ENCODE measurements around the gene PASK. TPM values are rescaled to one million over a fixed set of nuclear protein-coding genes. Genes with fewer than 3 reads are reported as not detected.

PASK gene
- total RNA-seq, 4 donors from 2014 or later: 4.1 to 8.1 (median 5.9) TPM

DNA sequence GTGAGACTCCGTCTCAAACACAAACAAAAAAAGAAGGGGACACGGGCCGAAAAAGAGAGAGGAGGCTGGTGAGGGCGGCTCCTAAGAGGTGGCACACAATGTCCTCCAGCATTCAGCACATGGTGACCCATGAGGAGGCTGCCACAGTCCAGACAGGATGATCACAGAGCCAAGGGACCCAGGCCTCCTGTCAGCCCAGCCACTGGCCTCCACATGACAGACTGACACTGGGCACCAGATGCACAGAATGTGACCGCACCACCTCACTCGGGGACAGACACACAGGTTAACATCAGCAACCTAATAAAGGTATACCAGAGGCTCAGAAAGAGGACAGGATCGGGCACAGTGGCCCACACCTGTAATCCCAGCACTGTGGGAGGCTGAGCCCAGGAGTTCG is 21.0 kb downstream of the PASK start:
- Histone ChIP-seq H3K27me3 (no peaks in the 10 kb centered on the region), H3K9me3 (no peaks in the 10 kb centered on the region), H3K4me3 (no peak overlapping the region), H3K27ac (no peak overlapping the region), H3K36me3 (peaks cover 0 to 24% (median 0%) of the 10 kb centered on the region in 3 donors), H3K4me1 (no peaks in the 10 kb centered on the region)
- DNase-seq (ENCODE audit: low spot score in 2 of 2): no peak
- 93 to 97% methylated on average over 8 of the region's 8 CpGs for WGBS, 2 donors
- no peak for TF ChIP-seq CTCF (IDR thresholded peaks at IDR 0.05)
- TF ChIP-seq POLR2A (IDR thresholded peaks at IDR 0.05): no peak
- TF ChIP-seq EP300 (IDR thresholded peaks at IDR 0.05): no peak

GRCh38 chr2:241126771-241127202 is 22.5 kb downstream of the PASK start:
- DNase-seq (ENCODE audit: low spot score in 2 of 2): no peak
- 89 to 94% methylated on average over 18 of the region's 18 CpGs for WGBS, 2 donors
- H3K36me3 ChIP-seq: peaks cover 0 to 32% (median 0%) of the 10 kb centered on the region in 3 donors
- no peaks in the 10 kb centered on the region for H3K9me3 ChIP-seq
- no peaks in the 10 kb centered on the region for H3K4me1 ChIP-seq
- H3K4me3 ChIP-seq: no peak overlapping the region
- TF ChIP-seq POLR2A (IDR thresholded peaks at IDR 0.05): no peak
- no peak for TF ChIP-seq EP300 (IDR thresholded peaks at IDR 0.05)
- no peak for TF ChIP-seq CTCF (IDR thresholded peaks at IDR 0.05)
- H3K27me3 ChIP-seq: no peaks in the 10 kb centered on the region
- H3K27ac ChIP-seq: no peak overlapping the region

DNA sequence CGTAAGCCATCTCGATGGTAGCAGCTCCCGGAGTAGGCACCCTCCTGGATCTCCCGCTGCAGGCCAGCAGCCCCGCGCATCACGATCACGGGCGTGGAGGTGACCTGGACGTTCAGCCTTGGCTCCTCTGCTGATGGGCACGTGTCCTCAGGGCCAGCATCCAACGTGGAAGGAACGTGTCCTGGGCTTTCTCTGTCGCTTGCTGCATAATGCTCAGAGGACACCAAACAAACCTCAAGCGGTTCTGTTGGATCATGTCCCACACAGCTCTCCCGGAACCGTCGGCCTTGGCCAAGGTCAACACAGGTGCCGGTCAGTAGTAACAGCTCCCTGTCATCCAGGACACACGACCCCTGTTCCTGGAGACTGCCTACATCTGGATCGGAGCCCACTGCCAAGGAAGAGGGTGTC is 23.1 kb downstream of the PASK start:
- Histone ChIP-seq H3K36me3 (peaks cover 0 to 32% (median 0%) of the 10 kb centered on the region in 3 donors), H3K27ac (no peak overlapping the region), H3K27me3 (no peaks in the 10 kb centered on the region), H3K9me3 (no peaks in the 10 kb centered on the region), H3K4me3 (no peak overlapping the region), H3K4me1 (no peaks in the 10 kb centered on the region)
- DNase-seq (ENCODE audit: low spot score in 2 of 2): no peak
- TF ChIP-seq EP300 (IDR thresholded peaks at IDR 0.05): no peak
- TF ChIP-seq CTCF (IDR thresholded peaks at IDR 0.05): no peak
- TF ChIP-seq POLR2A (IDR thresholded peaks at IDR 0.05): no peak
- 85 to 93% methylated on average over 17 to 19 of the region's 21 CpGs for WGBS, 2 donors

GRCh38 chr2:241125626-241126025 is 23.6 kb downstream of the PASK start:
- DNase-seq (ENCODE audit: low spot score in 2 of 2): no peak
- no peak for TF ChIP-seq EP300 (IDR thresholded peaks at IDR 0.05)
- TF ChIP-seq POLR2A (IDR thresholded peaks at IDR 0.05): no peak
- TF ChIP-seq CTCF (IDR thresholded peaks at IDR 0.05): no peak
- H3K4me1 ChIP-seq: no peaks in the 10 kb centered on the region
- WGBS, 2 donors: 85 to 94% methylated on average over 13 of the region's 13 CpGs
- no peak overlapping the region for H3K27ac ChIP-seq
- H3K27me3 ChIP-seq: no peaks in the 10 kb centered on the region
- peaks cover 0 to 31% (median 0%) of the 10 kb centered on the region in 3 donors for H3K36me3 ChIP-seq
- H3K9me3 ChIP-seq: no peaks in the 10 kb centered on the region
- H3K4me3 ChIP-seq: no peak overlapping the region

- TF ChIP-seq CTCF (IDR thresholded peaks at IDR 0.05) (no peak), POLR2A (IDR thresholded peaks at IDR 0.05) (no peak), EP300 (IDR thresholded peaks at IDR 0.05) (no peak)
- H3K4me3 ChIP-seq: no peak overlapping the region
- H3K9me3 ChIP-seq: no peaks in the 10 kb centered on the region
- no peaks in the 10 kb centered on the region for H3K4me1 ChIP-seq
- DNase-seq (ENCODE audit: low spot score in 2 of 2): no peak
- H3K27me3 ChIP-seq: no peaks in the 10 kb centered on the region
- WGBS, 2 donors: 80% methylated on average over 16 of the region's 16 CpGs
- peaks cover 0 to 28% (median 0%) of the 10 kb centered on the region in 3 donors for H3K36me3 ChIP-seq
- H3K27ac ChIP-seq: no peak overlapping the region
Measured at GRCh38 chr2:241123816-241124536, 25.3 kb downstream of the PASK start.

All from tibial nerve (tissue), 4 donors.